Measurements from ENCODE around the gene NT5M. TPM values are rescaled to one million over a fixed set of nuclear protein-coding genes. Genes with fewer than 3 reads are reported as not detected.

Gene NT5M
- total RNA-seq, 1 experiment from 2014 or later, result 10.2 TPM

DNA sequence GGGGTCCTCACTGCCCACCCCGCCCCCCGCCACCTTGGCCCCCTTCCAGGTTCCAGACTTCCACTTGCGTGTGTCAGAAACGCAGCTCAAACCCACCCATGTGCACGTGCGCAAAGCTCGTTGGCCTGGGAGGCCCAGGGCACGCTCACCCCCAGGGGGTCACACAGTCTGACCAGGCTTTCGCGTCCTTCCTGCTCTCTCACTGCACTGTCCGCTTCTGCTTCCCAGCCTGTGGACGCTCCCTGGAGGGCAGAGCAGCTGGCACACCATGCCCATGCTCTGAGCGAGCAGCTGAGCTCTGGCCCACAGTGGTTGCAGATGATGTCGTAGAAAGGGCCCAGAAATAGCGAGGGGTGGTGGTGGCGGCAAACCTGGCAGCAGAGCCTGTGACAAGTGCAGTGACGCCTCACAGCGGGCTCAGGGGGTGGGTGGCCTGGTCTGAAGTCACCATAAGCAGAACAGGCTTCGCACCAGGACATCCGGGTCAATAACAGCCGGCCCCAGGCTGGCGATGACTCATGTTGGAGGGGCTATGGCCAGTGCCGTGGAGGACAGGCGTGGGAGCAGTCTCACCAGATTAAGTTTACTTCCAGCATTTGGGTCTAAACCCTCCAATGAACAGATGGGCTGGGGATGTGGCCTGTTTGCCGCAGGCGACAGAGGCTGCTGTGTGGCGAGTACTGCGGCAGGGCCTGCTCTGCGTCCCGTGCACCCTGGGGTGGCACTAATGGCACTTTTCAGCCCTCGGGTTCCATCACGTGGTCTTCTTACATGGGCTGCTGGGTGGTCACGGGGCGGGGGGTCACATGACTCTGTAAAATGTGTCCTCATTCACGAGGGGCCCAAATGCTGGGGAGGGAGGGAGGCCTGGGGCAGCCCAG is 49.0 kb downstream of the NT5M start:
- H4K20me1 ChIP-seq (ENCODE audit: insufficient read depth), result no peaks in the 10 kb centered on the region
- no peaks in the 10 kb centered on the region for H3K9me3 ChIP-seq (ENCODE audit: control insufficient read depth in 1 of 2, insufficient read depth in 1 of 2, low read depth in 1 of 2, low read length in 2 of 2)
- DNase-seq (ENCODE audit: low read depth, low spot score), result no peak
- no peaks in the 10 kb centered on the region for H3K27me3 ChIP-seq (ENCODE audit: insufficient read depth, low read length)
- H3K9me2 ChIP-seq (ENCODE audit: insufficient read depth), result no peaks in the 10 kb centered on the region
- H3K9ac ChIP-seq (ENCODE audit: low read length), result no peak overlapping the region
- intact Hi-C loops (cut with micrococcal nuclease), result loop anchor here (10.0 kb wide), 2 partner anchors 513 to 683 kb away; partner anchors contain the start of genes ATPAF2 and GID4
- no peak overlapping the region for H3K4me3 ChIP-seq (replicated peaks in 1 of 2; ENCODE audit: low read depth in 1 of 2, low read length in 2 of 2)
- H3K4me2 ChIP-seq (ENCODE audit: low read length), result no peak overlapping the region
- H3K27ac ChIP-seq (ENCODE audit: low read depth, low read length), result no peak overlapping the region
- BruUV-seq (replicated peaks), result no TSS peak
- TF ChIP-seq, protein P1, sequence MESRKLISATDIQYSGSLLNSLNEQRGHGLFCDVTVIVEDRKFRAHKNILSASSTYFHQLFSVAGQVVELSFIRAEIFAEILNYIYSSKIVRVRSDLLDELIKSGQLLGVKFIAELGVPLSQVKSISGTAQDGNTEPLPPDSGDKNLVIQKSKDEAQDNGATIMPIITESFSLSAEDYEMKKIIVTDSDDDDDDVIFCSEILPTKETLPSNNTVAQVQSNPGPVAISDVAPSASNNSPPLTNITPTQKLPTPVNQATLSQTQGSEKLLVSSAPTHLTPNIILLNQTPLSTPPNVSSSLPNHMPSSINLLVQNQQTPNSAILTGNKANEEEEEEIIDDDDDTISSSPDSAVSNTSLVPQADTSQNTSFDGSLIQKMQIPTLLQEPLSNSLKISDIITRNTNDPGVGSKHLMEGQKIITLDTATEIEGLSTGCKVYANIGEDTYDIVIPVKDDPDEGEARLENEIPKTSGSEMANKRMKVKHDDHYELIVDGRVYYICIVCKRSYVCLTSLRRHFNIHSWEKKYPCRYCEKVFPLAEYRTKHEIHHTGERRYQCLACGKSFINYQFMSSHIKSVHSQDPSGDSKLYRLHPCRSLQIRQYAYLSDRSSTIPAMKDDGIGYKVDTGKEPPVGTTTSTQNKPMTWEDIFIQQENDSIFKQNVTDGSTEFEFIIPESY (IDR thresholded peaks at IDR 0.05; ENCODE audit: extremely low read depth, insufficient replicate concordance, low read length), result no peak
- no peak for TF ChIP-seq SRF (IDR thresholded peaks at IDR 0.05; ENCODE audit: low read depth)
- no peak for TF ChIP-seq POLR2AphosphoS5 (IDR thresholded peaks at IDR 0.05; ENCODE audit: low read depth, low read length)
- TF ChIP-seq SP1 (IDR thresholded peaks at IDR 0.05; ENCODE audit: low read depth), result no peak
- TF ChIP-seq ZNF274 (IDR thresholded peaks at IDR 0.05; ENCODE audit: low read depth, low read length), result no peak
- no peak for TF ChIP-seq POLR2A (IDR thresholded peaks at IDR 0.05; ENCODE audit: borderline replicate concordance, extremely low read depth, insufficient read depth, insufficient read length)
- no peak for TF ChIP-seq JUND (IDR thresholded peaks at IDR 0.05)
- TF ChIP-seq, protein P2, sequence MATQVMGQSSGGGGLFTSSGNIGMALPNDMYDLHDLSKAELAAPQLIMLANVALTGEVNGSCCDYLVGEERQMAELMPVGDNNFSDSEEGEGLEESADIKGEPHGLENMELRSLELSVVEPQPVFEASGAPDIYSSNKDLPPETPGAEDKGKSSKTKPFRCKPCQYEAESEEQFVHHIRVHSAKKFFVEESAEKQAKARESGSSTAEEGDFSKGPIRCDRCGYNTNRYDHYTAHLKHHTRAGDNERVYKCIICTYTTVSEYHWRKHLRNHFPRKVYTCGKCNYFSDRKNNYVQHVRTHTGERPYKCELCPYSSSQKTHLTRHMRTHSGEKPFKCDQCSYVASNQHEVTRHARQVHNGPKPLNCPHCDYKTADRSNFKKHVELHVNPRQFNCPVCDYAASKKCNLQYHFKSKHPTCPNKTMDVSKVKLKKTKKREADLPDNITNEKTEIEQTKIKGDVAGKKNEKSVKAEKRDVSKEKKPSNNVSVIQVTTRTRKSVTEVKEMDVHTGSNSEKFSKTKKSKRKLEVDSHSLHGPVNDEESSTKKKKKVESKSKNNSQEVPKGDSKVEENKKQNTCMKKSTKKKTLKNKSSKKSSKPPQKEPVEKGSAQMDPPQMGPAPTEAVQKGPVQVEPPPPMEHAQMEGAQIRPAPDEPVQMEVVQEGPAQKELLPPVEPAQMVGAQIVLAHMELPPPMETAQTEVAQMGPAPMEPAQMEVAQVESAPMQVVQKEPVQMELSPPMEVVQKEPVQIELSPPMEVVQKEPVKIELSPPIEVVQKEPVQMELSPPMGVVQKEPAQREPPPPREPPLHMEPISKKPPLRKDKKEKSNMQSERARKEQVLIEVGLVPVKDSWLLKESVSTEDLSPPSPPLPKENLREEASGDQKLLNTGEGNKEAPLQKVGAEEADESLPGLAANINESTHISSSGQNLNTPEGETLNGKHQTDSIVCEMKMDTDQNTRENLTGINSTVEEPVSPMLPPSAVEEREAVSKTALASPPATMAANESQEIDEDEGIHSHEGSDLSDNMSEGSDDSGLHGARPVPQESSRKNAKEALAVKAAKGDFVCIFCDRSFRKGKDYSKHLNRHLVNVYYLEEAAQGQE (IDR thresholded peaks at IDR 0.05; ENCODE audit: low read depth), result no peak
- TF ChIP-seq, protein P3, sequence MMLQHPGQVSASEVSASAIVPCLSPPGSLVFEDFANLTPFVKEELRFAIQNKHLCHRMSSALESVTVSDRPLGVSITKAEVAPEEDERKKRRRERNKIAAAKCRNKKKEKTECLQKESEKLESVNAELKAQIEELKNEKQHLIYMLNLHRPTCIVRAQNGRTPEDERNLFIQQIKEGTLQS (IDR thresholded peaks at IDR 0.05), result no peak
- TF ChIP-seq YY1 (IDR thresholded peaks at IDR 0.05; ENCODE audit: extremely low read depth, insufficient replicate concordance, low read depth, low read length), result no peak
- no peak for TF ChIP-seq EZH2 (IDR thresholded peaks at IDR 0.05)
- TF ChIP-seq, protein P4, sequence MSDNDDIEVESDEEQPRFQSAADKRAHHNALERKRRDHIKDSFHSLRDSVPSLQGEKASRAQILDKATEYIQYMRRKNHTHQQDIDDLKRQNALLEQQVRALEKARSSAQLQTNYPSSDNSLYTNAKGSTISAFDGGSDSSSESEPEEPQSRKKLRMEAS (IDR thresholded peaks at IDR 0.05), result no peak
- TF ChIP-seq EZH2phosphoT487 (IDR thresholded peaks at IDR 0.05; ENCODE audit: borderline replicate concordance), result no peak
- TF ChIP-seq CBX3 (IDR thresholded peaks at IDR 0.05; ENCODE audit: low read depth), result no peak
- no peak for TF ChIP-seq RAD21 (IDR thresholded peaks at IDR 0.05; ENCODE audit: low read depth)
- no peaks in the 10 kb centered on the region for H3K79me2 ChIP-seq (ENCODE audit: insufficient read depth, low read length)
- CTCF ChIA-PET, result no interaction called here
- no peaks in the 10 kb centered on the region for H3K36me3 ChIP-seq (ENCODE audit: control insufficient read depth in 1 of 2, insufficient read depth in 2 of 2, low read length in 2 of 2)
- POLR2A ChIA-PET, result no interaction called here
- RAD21 ChIA-PET (ENCODE audit: low non-redundant PET in 1 of 2, low total read pairs in 2 of 2, uncharacterized antibody in 2 of 2, unreplicated experiment in 2 of 2), result no interaction called here
- ATAC-seq, result no peak
- no peak overlapping the region for H2AFZ ChIP-seq (ENCODE audit: low read depth, low read length, poor library complexity, severe bottlenecking)
- peaks cover 0 to 20% of the 10 kb centered on the region in 2 experiments; a peak in 2 of 4 replicates for H3K4me1 ChIP-seq (ENCODE audit: control insufficient read depth in 1 of 2, insufficient read depth in 2 of 2, low read length in 2 of 2)
